Measurements from ENCODE around the gene SP140L.
"Not testable (repeated sequence)": the region's sequence is repeated elsewhere in the genome, so short reads cannot be mapped to it uniquely, and the experiment has no call there.

The SP140L gene

DNA sequence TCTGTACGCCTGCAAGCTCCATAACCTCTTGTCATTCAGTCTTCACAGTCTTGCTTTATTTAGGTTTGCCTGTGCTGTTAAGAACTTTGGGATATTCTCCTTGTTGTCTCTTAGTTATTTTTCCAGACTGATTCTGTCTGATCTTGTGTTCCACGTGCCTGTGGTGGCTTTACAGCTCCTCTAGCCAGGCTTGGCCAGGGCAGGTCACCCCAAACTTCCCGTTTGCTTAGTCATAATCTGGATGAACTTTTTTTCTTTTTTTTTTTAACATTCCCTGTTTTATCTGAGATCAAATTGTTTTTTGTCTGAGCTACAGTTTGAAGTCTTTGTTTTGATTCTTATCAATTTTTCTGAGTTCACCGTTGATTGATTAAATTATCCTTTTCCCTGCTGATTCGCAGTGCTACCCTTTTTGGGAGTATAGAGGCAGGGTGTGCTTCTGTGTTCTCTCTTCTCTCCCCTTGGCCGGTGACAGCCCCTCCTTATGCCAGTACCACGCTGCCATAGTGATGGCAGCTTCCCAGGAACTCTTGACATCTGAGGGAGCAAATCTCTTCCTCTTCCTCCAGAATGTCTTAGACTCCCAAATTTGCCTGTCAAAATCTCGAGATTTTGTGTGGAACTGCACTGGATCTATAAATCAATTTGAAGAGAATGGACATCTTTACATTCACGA lies 91.5 kb downstream of the SP140L start:
- no peak for DNase-seq (ENCODE audit: low read depth, low spot score)

DNA sequence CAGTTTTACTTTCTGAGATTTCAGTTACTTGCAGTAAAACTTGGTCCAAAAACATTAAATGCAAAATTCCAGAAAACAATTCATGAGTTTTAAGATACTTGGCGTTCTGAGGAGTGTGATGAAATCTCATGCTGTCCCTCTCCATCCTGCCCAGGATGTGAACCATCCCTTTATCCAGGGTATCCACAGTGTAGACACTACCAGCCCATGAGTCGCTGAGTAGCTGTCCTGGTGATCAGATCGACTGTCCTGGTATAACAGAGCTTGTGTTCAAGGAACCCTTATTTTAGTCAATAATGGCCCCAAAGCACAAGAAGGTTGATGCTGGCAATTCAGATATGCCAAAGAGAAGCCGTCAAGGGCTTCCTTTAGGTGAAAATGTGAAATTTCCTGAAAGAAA lies 92.2 kb downstream of the SP140L start:
- no peak for DNase-seq (ENCODE audit: low read depth, low spot score)

DNA sequence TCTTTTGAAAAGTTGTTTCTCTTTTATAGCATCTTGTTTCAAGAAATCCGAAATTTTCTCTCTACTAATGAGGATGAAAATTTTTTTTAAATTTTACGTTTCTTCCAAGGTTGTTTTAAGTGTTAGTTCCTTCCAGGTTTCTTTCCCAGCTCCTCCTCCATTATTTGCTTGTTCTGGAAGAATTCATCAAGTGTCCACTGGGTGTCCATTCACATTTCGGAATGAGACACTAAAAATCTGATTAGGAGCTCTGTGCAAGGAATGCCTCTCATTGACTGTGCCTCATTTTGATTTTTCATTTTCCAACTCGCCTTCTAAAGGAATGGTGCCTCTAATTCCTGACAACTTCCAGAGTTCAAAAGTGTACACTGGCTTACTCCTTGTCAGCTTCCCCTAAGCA lies 95.2 kb downstream of the SP140L start:
- DNase-seq (ENCODE audit: low read depth, low spot score), result no peak

- no peak for DNase-seq (ENCODE audit: low read depth, low spot score)
These were observed 97.0 kb downstream of the SP140L start for GRCh38 chr2:230423851-230424458.

DNA sequence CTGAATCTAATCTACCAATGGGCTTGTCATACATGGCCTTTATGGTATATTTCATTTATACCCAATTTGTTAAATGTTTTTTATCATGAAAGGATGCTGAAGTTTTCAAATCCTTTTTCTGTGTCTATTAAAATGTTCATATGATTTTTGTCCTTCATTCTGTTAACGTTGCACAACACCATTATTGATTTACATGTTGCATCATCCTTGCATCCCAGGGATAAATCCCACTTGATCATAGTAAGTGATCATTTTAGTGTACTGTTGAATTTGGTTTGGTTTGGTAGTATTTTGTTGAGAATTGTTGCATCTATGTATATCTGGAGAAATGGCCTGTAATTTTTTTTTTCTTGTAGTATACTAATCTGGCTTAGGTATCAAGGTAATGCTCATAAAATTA lies 98.4 kb downstream of the SP140L start:
- DNase-seq (ENCODE audit: low read depth, low spot score), result no peak

DNA sequence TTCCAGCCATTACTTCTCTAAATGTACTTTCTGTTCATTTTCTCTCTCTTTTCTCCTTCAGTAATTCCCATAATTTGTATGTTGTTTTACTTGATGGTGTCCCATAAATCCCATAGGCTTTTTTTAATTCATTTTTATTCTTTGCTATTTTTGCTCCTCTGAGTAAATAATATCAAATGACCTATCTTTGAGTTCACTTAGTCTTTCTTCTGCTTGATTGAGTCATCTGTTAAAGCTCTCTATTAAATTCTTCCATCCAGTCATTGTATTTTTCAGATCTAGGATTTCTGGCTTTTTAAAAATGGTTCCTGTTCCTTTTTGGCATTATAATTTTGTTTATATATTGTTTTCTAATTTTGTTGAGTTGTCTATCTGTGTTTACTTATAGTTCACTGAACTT lies 102.5 kb downstream of the SP140L start:
- DNase-seq (ENCODE audit: low read depth, low spot score), result no peak

GRCh38 chr2:230430957-230431910 lies 104.2 kb downstream of the SP140L start:
- no peak for DNase-seq (ENCODE audit: low read depth, low spot score)

DNA sequence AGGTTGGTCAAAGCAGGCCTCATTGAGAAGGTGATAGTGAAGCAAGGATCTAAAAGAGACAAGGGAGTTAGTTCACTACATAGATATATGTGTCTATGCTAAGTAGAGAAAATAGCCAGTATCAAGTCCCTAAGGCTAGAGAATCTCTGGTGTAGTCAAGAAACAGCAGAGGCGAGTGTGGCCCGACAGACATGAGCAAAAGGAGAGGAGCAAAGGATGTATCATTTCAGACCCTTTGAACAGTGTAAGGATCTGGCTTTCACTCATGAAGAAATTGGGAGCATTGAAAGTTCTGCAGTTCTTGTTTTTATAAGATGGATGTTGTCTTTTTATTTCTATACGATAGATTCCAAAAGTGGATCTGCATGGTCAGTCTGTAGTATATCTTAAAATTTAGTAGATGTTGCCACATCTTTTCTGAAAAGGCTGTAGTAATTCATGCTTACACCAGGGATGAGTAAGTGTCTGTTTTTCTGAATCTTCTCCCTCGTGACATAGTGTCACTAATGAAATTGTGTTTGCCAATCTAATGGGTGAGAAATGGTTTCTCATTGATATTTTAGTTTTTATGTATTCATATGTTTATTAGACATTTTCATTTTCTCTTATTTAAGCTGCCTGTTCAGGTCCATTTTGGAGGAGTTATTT lies 107.8 kb downstream of the SP140L start:
- no peak for DNase-seq (ENCODE audit: low read depth, low spot score)

GRCh38 chr2:230435431-230435830 lies 108.4 kb downstream of the SP140L start:
- no peak for DNase-seq (ENCODE audit: low read depth, low spot score)

DNA sequence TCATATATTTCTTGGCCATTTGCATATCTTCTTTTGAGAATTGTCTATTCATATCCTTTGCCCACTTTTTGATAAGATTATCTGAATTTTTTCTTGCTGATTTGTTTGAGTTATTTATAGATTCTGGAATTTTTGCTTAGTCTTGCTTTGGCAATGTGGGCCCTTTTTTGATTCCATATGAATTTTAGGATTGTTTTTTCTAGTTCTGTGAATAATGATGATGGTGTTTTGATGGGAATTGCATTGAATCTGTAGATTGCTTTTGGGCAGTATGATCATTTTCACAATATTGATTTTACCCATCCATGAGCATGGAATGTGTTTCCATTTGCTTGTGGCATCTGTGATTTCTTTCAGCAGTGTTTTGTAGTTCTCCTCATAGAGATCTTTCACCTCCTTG lies 112.1 kb downstream of the SP140L start:
- DNase-seq (ENCODE audit: low read depth, low spot score), result not testable (repeated sequence)

DNA sequence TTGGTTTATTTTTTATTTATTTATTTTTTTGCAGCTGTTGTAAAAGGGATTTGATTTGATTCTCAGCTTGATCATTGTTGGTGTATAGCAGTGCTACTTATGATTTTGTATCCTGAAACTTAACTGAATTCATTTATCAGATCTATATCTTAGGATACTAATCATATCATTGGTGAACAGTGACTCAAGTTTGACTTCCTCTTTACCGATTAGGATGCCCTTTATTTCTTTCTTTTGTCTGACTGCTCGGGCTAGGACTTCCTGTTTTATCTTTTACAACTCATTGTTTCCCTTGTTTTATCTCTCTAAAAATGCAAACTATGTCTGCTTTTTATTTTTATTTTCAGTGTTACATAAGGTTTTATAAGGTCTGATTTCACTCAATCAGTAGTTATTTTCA lies 112.6 kb downstream of the SP140L start:
- DNase-seq (ENCODE audit: low read depth, low spot score), result no peak

GRCh38 chr2:230441227-230441897 lies 114.4 kb downstream of the SP140L start:
- no peak for DNase-seq (ENCODE audit: low read depth, low spot score)

- DNase-seq (ENCODE audit: low read depth, low spot score), result no peak
These were observed 116.5 kb downstream of the SP140L start for GRCh38 chr2:230443541-230443940.

- no peak for DNase-seq (ENCODE audit: low read depth, low spot score)
These were observed 117.8 kb downstream of the SP140L start for GRCh38 chr2:230444832-230445231.

DNA sequence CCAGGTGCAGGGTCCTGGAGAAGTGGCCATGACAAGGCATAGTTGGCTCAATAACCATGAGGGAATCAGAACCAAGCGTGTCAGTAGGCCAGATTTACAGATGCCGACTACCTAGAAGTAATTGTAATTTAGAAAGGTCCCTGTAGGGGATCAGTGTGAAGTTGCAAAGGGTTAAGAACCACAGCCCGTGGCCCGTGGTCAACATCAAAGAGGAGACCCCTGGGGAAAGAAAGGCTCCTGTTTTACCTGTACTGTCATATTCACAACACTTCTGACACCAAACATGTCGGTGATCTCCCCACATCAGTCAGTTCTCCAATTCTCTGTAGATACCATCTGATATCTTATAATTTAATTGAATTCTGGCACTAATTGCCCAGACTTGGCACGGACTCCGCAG lies 120.0 kb downstream of the SP140L start:
- no peak for DNase-seq (ENCODE audit: low read depth, low spot score)

- DNase-seq (ENCODE audit: low read depth, low spot score), result no peak
These were observed 120.8 kb downstream of the SP140L start for GRCh38 chr2:230447455-230448451.

DNA sequence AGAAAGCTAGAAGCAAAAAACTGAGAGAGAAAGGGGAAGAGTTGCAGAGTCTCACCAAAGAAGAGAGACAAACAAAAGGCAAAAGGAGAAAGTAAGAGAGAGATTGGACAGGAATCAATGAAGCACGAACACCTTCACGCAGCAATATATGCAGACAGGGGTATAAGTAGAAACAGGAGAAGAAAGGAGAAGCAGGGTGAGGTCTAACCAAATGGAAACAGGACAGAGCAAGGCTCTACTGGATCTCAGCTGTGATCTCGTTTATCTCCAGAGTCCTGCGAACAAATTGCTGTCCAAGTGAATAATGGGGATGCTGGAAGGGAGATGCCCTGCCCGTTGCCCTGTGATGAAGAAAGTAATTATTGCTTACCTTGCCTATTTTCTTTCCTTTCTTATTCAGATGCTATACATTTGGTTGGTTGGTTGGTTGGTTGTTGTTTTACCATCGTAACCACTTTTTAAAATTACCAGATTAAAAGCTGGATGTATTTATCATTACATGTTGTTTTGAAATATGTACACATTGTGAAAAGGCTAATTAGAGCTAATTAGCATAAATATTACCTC lies 123.0 kb downstream of the SP140L start:
- DNase-seq (ENCODE audit: low read depth, low spot score), result no peak

DNA sequence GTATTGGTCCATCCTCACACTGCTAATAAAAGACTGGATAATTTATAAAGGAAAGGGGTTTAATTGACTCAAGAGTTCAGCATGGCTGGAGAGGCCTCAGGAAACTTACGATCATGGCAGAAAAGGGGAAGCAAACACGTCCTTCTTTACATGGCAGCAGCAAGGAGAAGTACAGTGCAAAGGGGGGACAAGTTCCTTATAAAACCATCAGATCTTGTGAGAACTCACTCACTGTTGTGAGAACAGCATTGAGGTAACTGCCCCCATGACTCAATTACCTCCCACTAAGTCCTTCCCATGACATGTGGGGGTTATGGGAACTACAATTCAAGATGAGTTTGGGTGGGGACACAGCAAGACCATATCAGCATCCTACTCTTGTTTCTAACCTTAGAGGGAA lies 126.0 kb downstream of the SP140L start:
- no peak for DNase-seq (ENCODE audit: low read depth, low spot score)
